NT2/D1 (cell line): ENCODE measurements around the gene ZFAND2B.

Experiments used
- YY1 ChIP-seq: IDR thresholded peaks from 2 replicates; pipeline ENCODE4 v1.6.1; 2011; ENCODE audit not compliant: insufficient read length, insufficient read depth
- ZNF274 ChIP-seq: IDR thresholded peaks from 2 replicates; pipeline ENCODE4 v1.6.1; 2011; ENCODE audit warnings: mild to moderate bottlenecking, low read depth, low read length

DNA sequence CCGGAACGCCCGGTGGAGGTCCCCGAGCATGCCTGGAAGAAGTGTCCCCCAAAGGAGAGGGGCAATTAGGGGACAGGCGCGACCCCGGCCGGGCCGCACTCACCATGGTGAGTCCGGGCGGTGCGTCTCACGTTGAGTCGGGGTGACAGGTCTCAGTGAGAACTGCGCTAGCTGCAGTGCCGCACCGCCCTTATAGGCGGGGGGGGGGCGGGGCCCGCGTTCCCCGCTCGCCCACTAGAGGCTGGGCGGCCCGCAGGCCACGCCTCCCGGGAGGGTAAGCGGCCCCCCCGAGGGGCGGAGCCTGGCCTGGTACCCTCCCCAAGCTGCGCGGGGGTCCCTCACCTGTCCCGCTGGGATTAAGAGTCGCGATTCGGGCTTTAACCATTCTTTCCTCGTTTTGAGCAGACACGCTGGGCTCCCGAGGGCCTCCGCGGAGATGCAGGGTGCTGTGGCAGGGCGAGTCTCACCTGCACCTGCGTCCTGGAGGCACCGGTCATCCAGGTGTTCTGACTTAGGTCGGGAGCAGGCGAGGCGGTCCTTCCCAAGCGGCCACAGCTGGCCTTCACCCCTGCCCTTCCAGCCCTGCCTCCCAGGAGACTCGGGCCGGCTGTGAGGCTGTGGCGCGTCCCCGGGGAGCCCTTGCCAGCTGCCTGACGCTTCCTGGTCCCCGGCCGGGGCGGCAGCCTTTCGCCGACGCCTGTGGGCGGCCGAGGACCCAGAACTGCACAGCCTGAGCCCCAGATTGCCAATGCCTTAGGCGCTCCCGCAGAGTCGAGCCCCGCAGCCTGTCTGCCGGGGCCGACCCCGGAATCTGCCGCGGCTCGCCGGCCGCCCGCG lies 47.4 kb downstream of the ZFAND2B start, which contains the start of gene TUBA4A:
- TF ChIP-seq YY1 (no peak), ZNF274 (no peak)
